ENCODE results near the gene SERP2.

DNA sequence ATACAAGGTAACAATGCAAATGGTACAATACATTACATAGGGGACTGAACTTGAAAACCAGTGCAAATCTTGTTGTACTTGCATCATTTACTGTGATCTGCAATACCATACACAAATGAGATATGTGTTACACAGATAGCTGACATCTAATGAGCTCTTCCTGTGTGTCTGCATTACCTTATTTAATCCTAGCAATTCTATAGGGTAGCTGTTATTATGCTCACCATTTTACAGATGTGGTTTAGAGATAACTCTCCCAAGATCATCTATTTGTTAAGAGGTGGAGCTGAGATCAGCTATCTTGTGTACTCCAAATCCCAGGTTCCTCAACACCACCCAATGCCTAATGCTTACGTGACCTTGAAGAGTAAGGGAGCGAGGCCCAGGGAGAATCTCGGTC is 21.4 kb upstream of the SERP2 start:
- TF ChIP-seq, protein P1, sequence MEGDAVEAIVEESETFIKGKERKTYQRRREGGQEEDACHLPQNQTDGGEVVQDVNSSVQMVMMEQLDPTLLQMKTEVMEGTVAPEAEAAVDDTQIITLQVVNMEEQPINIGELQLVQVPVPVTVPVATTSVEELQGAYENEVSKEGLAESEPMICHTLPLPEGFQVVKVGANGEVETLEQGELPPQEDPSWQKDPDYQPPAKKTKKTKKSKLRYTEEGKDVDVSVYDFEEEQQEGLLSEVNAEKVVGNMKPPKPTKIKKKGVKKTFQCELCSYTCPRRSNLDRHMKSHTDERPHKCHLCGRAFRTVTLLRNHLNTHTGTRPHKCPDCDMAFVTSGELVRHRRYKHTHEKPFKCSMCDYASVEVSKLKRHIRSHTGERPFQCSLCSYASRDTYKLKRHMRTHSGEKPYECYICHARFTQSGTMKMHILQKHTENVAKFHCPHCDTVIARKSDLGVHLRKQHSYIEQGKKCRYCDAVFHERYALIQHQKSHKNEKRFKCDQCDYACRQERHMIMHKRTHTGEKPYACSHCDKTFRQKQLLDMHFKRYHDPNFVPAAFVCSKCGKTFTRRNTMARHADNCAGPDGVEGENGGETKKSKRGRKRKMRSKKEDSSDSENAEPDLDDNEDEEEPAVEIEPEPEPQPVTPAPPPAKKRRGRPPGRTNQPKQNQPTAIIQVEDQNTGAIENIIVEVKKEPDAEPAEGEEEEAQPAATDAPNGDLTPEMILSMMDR (IDR thresholded peaks at IDR 0.05; ENCODE audit: insufficient read depth, low read length, poor library complexity, severe bottlenecking) = no peak
- TF ChIP-seq EZH2phosphoT487 (conservative IDR thresholded peaks at IDR 0.05; ENCODE audit: low read length) = no peak
